Endothelial cell of umbilical vein (primary cell): ENCODE data around the gene PRR9.

Experiments used
- CTCF ChIP-seq, 2 donors: IDR thresholded peaks; 1 replicate in 1 of 2; 2 replicates in 1 of 2; pipeline ENCODE4 v1.5.1; 2011; ENCODE audit warnings: low read length in 2 of 2, mild to moderate bottlenecking in 2 of 2, moderate library complexity in 2 of 2, control low read depth in 1 of 2, inconsistent platforms in 1 of 2, low read depth in 1 of 2; ENCODE audit not compliant: insufficient read depth in 1 of 2; ENCODE audit errors: extremely low read depth in 1 of 2
- EZH2 ChIP-seq: IDR thresholded peaks from 2 replicates; pipeline ENCODE4 v1.6.1; 2012; ENCODE audit warnings: borderline replicate concordance, low read depth, mild to moderate bottlenecking, moderate library complexity, low read length, inconsistent platforms; ENCODE audit not compliant: severe bottlenecking
- FOS ChIP-seq: IDR thresholded peaks from 2 replicates; pipeline ENCODE4 v1.6.1; 2011; ENCODE audit warnings: mild to moderate bottlenecking, low read length, moderate library complexity, borderline replicate concordance; ENCODE audit not compliant: insufficient read depth
- GATA2 ChIP-seq: IDR thresholded peaks from 2 replicates; pipeline ENCODE4 v1.7.0; 2011; ENCODE audit warnings: low read depth, mild to moderate bottlenecking, moderate library complexity, mixed read lengths, low read length; ENCODE audit not compliant: insufficient read length, insufficient read depth
- JUN ChIP-seq: IDR thresholded peaks from 2 replicates; pipeline ENCODE4 v1.6.1; 2011; ENCODE audit warnings: borderline replicate concordance, low read depth; ENCODE audit not compliant: insufficient read length, insufficient read depth
- MYC ChIP-seq: IDR thresholded peaks from one replicate; pipeline ENCODE4 v1.6.1; 2011; ENCODE audit warnings: mild to moderate bottlenecking, low read depth, low read length
- POLR2A ChIP-seq: IDR thresholded peaks from 2 replicates; pipeline ENCODE4 v1.6.1; 2012; ENCODE audit warnings: low read depth, mild to moderate bottlenecking, control low read depth, low read length
- POLR2AphosphoS5 ChIP-seq: IDR thresholded peaks from 2 replicates; pipeline ENCODE4 v1.6.1; 2012; ENCODE audit warnings: low read depth, mild to moderate bottlenecking, control low read depth, low read length, moderate library complexity; ENCODE audit not compliant: insufficient read depth
- TF ChIP-seq, protein P1 (sequence below): IDR thresholded peaks from 2 replicates; pipeline ENCODE4 v1.6.1; 2011; ENCODE audit not compliant: insufficient read depth, insufficient read length

DNA sequence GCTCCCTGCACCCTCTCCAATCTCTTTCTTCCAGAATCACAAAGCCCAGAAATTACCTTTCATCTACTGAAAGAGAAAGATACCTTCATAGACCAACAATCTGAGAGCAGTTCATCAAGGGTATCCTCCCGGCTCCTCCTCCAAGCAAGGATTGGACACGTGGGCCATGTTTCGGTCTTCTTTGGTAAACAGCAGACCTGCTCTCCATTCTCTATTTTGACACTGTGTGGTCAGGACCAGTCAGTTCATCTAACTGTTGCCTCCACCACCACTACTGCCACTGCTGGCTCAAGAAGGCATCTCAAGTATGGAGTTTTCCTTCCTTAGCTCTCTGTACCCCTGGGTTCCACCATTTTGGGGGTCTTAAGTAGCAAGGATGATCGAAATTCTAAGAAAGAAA lies 22.2 kb upstream of the PRR9 start:
- TF ChIP-seq CTCF (IDR thresholded peaks at IDR 0.05; ENCODE audit: extremely low read depth in 1 of 2, insufficient read depth in 1 of 2, low read depth in 1 of 2, low read length in 2 of 2) (no peak), POLR2A (no peak), EZH2 (no peak), POLR2AphosphoS5 (no peak), GATA2 (no peak), MYC (no peak), JUN (no peak), FOS (no peak)
- TF ChIP-seq, protein P1, sequence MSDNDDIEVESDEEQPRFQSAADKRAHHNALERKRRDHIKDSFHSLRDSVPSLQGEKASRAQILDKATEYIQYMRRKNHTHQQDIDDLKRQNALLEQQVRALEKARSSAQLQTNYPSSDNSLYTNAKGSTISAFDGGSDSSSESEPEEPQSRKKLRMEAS, result no peak
